BJ (cell line): ENCODE results near the gene NUDT11. TPM values are rescaled to one million over a fixed set of nuclear protein-coding genes. Genes with fewer than 3 reads are reported as not detected.
A peak's percentile ranks its signal among the peaks of the same experiment; 100 is the strongest.

Source experiments
- CTCF ChIA-PET: fragments of 350-600 bp; formaldehyde crosslinking; extraction: SDS; loops from one replicate; lab custom pipeline; 2021; ENCODE audit warnings: antibody characterized with exemption, inconsistent platforms; lab: Yijun Ruan, JAX
- POLR2A ChIA-PET: fragments of 300-600 bp; sonication (Branson Sonifier 250); formaldehyde crosslinking; extraction: SDS; loops from one replicate; lab custom pipeline; 2021; ENCODE audit warnings: antibody characterized with exemption; lab: Charles Lee
- DNase-seq: peaks from one replicate; pipeline ENCODE4 v3.0.0-alpha.2; 2011; ENCODE audit warnings: low read depth
- H3K27me3 ChIP-seq: 2 replicates; pipeline ENCODE4 v1.6.0; 2011; ENCODE audit warnings: low read length; ENCODE audit not compliant: control insufficient read depth, insufficient read depth
- H3K36me3 ChIP-seq: 2 replicates; pipeline ENCODE4 v1.5.1; 2011; ENCODE audit warnings: low read length; ENCODE audit not compliant: control insufficient read depth, insufficient read depth
- H3K4me3 ChIP-seq: 2 replicates; pipeline ENCODE4 v1.5.1; 2011; ENCODE audit warnings: low read depth, mild to moderate bottlenecking, control low read depth, low read length
- polyA plus RNA-seq: library from polyadenylated mRNA; depleted of rRNA; stranded (reverse); fragments of >200 nt; gene quantifications from 2 replicates; pipeline ENCODE4 v1.2.3, GENCODE V29; 2011
- TF ChIP-seq, protein P1 (sequence below): IDR thresholded peaks from 2 replicates; pipeline ENCODE4 v1.5.1; 2011; ENCODE audit warnings: low read depth, mild to moderate bottlenecking, control low read depth, inconsistent platforms, low read length, moderate library complexity; ENCODE audit not compliant: insufficient read depth

Gene NUDT11
- polyA plus RNA-seq, 1 experiment = 5.6 TPM

DNA sequence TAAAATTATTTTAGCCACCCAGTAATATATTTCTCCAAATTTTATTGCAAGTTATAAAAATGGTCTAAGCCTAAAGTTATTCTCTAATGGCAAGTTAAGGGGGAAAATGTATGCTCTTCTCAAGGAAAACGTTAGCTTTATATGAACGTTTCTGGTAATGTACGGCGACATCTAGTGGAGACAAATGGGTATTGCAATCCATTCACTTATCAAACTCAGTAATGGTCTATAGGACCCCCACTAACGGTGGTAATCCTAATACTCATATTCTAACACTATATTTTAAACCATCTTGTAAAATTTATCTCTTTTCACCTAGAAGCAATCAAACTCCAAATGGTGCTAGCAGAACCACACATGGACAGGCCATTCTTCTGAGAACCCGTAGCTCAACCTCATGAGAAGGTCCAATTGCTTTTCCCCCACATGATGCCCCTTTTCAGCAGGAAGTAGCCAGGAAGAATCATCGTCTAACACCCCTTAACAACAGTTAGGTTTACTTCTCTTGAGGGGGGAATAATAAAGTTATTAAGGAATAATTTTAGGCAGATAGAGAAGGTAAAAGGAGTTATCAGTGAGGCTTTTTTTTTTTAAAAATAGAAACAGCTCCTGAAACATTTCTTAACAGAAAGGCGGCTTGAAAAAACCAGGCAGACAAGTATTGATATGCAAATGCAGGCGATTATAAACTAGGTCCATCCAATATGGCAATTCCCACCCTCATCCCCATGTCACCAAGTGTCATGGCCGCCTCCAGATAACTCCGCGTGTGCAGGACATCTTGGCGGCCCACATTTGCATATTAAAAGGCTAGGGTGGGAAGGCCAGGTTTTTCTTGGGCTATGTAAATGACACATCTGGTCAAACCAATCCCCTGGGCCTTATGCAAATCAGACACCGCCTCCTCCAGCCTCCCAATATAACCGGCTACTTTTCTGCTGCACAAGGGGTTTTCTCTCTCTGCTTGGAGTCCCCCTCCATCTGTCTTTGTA, 35.0 kb downstream of the NUDT11 start:
- ChIA-PET POLR2A (no interaction called here), CTCF (interaction anchor here (0.6 to 3.0 kb wide), 16 partner anchors 10 to 1345 kb away, joined by 3 to 21 read pairs (median 4); no protein-coding TSS in a partner anchor)
- Histone ChIP-seq H3K4me3 (no peak overlapping the region), H3K36me3 (no peaks in the 10 kb centered on the region), H3K27me3 (no peaks in the 10 kb centered on the region)
- DNase-seq = no peak
- TF ChIP-seq, protein P1, sequence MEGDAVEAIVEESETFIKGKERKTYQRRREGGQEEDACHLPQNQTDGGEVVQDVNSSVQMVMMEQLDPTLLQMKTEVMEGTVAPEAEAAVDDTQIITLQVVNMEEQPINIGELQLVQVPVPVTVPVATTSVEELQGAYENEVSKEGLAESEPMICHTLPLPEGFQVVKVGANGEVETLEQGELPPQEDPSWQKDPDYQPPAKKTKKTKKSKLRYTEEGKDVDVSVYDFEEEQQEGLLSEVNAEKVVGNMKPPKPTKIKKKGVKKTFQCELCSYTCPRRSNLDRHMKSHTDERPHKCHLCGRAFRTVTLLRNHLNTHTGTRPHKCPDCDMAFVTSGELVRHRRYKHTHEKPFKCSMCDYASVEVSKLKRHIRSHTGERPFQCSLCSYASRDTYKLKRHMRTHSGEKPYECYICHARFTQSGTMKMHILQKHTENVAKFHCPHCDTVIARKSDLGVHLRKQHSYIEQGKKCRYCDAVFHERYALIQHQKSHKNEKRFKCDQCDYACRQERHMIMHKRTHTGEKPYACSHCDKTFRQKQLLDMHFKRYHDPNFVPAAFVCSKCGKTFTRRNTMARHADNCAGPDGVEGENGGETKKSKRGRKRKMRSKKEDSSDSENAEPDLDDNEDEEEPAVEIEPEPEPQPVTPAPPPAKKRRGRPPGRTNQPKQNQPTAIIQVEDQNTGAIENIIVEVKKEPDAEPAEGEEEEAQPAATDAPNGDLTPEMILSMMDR = peak; percentile 64

DNA sequence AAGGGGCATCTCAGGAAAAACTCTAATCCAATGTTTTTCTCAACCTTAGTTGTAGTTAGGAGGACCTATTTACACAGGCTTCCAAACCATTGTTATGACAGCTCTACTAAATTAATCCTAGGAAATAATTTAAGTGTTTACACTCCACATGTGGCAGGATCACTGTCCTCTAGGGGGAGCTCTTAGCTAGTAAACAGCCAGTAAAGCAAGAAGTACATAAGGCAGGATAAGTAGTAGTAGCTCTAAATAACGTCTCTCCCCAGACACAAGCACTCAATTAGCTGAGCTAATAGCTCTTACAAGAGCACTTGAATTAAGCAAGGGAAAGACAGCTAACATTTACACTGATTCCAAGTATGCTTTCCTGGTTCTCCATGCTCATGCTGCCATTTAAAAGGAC, 37.3 kb downstream of the NUDT11 start:
- no peak for DNase-seq
- ChIA-PET CTCF (interaction anchor here (1.5 to 3.0 kb wide), 3 partner anchors 12 to 708 kb away, joined by 4 to 21 read pairs (median 11); no protein-coding TSS in a partner anchor), POLR2A (no interaction called here)
- Histone ChIP-seq H3K4me3 (no peak overlapping the region), H3K36me3 (no peaks in the 10 kb centered on the region), H3K27me3 (no peaks in the 10 kb centered on the region)
- TF ChIP-seq, protein P1 = peak; percentile 41; the same call in 1 of the 2 replicates

DNA sequence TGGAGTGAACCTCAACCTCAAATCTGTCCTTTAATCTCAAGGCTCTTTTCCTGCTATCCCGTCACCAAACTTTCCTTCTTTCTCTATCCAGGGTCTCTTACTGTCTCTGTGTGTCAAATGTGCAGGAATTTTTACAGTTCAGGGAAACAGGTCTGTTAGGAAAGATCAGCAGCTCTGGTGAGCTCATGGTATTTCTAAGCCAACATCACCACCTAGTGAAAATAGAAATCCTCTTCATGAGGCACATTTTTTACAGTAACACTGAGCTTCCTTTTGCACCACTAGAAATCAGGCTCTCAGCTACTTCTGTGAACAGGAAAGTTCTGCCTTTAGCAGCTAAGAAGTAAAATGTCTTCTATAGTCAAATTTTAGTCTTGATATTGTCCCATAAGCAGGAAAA, 39.6 kb downstream of the NUDT11 start:
- TF ChIP-seq, protein P1 = no peak
- DNase-seq = no peak
- ChIA-PET POLR2A (no interaction called here), CTCF (no interaction called here)
- H3K27me3 ChIP-seq = no peaks in the 10 kb centered on the region
- no peak overlapping the region for H3K4me3 ChIP-seq
- H3K36me3 ChIP-seq = no peaks in the 10 kb centered on the region

DNA sequence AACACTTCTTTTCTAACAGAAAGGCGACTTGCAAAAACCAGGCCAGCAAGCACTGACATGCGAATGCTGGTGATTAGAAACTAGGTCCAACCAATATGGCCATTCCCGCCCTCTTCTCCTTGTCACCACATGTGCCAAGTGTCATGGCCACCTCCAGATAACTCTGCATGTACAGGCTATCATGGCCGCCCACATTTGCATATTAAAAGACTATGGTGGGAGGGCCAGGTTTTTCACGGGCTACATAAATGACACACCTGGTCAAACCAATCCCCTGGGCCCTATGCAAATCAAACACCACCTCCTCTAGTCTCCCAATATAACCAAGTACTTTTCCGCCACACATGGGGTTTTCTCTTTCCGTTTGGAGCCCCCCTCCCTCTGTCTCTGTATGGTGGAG, 40.1 kb downstream of the NUDT11 start:
- DNase-seq = no peak
- Histone ChIP-seq H3K27me3 (no peaks in the 10 kb centered on the region), H3K36me3 (no peaks in the 10 kb centered on the region), H3K4me3 (no peak overlapping the region)
- ChIA-PET POLR2A (no interaction called here), CTCF (no interaction called here)
- TF ChIP-seq, protein P1 = no peak

DNA sequence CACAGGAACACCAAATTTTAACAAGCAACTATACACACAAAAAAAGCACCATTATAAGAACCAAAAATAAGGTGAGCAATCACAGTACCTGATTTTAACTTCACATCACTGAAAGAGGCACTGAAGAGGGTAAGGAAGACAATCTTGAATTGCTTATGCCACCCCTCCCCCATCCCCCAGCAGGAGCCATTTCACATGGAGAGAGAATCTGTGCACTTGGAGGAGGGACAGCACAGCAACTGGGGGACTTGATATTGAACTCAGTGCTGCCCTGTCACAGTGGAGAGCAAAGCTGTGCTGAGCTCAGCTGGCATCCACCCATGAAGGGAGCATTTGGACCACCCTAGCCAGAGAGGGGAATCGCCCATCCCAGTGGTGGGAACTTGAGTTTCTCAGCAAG, 56.0 kb downstream of the NUDT11 start:
- TF ChIP-seq, protein P1 = no peak
- DNase-seq = no peak
- H3K36me3 ChIP-seq = no peaks in the 10 kb centered on the region
- no peaks in the 10 kb centered on the region for H3K27me3 ChIP-seq
- ChIA-PET CTCF (no interaction called here), POLR2A (no interaction called here)
- H3K4me3 ChIP-seq = no peak overlapping the region
